Measurements from ENCODE around the gene ZAR1L. TPM values are rescaled to one million over a fixed set of nuclear protein-coding genes. Genes with fewer than 3 reads are reported as not detected.

ZAR1L gene
- total and polyA plus RNA-seq, 8 donors, result not detected

DNA sequence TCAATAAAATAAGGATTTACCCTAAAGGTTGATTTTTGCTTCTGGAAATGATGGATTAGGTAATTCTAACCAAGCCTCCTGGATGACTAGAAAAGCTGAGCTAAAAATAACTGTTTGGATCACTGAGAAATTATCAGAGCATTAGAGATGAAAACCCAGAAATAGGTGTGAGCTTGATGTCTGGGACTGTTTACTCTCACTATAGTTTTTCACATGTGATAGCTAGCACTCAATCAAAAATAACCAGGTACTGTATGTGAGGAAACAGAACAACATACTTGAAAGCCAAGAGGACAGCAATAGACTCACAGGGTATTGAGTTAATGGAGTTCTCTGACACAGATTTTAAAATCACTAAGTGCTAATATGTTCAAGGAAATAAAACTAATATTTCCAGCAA is 9.5 kb downstream of the ZAR1L start:
- H3K27ac ChIP-seq, result no peak overlapping the region
- H3K9me3 ChIP-seq, result no peaks in the 10 kb centered on the region
- DNase-seq (no peak), FAIRE-seq (no peak), ATAC-seq (no peak)
- H3K27me3 ChIP-seq, result no peaks in the 10 kb centered on the region
- H3K4me1 ChIP-seq, result peaks cover 0 to 5% (median 0%) of the 10 kb centered on the region in 3 donors
- TF ChIP-seq, protein P1, sequence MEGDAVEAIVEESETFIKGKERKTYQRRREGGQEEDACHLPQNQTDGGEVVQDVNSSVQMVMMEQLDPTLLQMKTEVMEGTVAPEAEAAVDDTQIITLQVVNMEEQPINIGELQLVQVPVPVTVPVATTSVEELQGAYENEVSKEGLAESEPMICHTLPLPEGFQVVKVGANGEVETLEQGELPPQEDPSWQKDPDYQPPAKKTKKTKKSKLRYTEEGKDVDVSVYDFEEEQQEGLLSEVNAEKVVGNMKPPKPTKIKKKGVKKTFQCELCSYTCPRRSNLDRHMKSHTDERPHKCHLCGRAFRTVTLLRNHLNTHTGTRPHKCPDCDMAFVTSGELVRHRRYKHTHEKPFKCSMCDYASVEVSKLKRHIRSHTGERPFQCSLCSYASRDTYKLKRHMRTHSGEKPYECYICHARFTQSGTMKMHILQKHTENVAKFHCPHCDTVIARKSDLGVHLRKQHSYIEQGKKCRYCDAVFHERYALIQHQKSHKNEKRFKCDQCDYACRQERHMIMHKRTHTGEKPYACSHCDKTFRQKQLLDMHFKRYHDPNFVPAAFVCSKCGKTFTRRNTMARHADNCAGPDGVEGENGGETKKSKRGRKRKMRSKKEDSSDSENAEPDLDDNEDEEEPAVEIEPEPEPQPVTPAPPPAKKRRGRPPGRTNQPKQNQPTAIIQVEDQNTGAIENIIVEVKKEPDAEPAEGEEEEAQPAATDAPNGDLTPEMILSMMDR (IDR thresholded peaks at IDR 0.05), result no peak
- intact Hi-C loops (cut with DNase I), result loop anchor here in 1 of 3 donors (10.0 kb wide), 2 partner anchors 291 to 391 kb away; no protein-coding TSS in a partner anchor
- H3K36me3 ChIP-seq, result no peaks in the 10 kb centered on the region
- H3K4me3 ChIP-seq, result no peak overlapping the region

- Histone ChIP-seq H3K36me3 (no peaks in the 10 kb centered on the region), H3K27ac (no peak overlapping the region), H3K9me3 (no peaks in the 10 kb centered on the region), H3K4me1 (no peaks in the 10 kb centered on the region), H3K27me3 (no peaks in the 10 kb centered on the region), H3K4me3 (no peak overlapping the region)
- 64 to 77% methylated on average over 2 of the region's 2 CpGs for whole genome bisulfite sequencing, 2 donors
- FAIRE-seq (no peak), DNase-seq (no peak), ATAC-seq (no peak)
- intact Hi-C loops (cut with DNase I), result loop anchor here in 1 of 3 donors (10.0 kb wide), 2 partner anchors 288 to 388 kb away; no protein-coding TSS in a partner anchor
- TF ChIP-seq, protein P1 (IDR thresholded peaks at IDR 0.05), result no peak
Observed at GRCh38 chr13:32302461-32302860, 12.7 kb downstream of the ZAR1L start.

DNA sequence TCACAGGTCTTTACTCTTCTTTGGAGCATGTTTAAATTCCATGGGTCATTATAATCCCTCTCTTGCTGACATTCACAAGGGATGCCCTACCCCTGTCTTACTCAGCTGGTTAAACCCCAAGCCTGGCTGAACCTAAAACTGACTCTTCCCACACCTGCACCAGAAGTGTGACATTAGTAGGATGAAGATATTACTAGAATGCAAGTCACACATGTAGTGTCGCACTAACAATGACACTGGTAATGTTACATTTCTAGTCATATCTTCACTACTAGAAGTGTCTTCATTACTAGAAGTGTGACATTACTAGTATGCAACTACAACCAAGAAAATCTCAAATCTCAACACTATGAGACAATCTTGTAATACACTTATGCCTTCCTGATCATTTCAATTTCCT is 14.2 kb downstream of the ZAR1L start:
- intact Hi-C loops (cut with DNase I), result loop anchor here in 1 of 3 donors (10.0 kb wide), 2 partner anchors 286 to 386 kb away; no protein-coding TSS in a partner anchor
- WGBS, 2 donors, result 90 to 93% methylated on average over 1 of the region's 1 CpG
- no peak for FAIRE-seq
- Histone ChIP-seq H3K4me3 (no peak overlapping the region), H3K27ac (no peak overlapping the region), H3K27me3 (no peaks in the 10 kb centered on the region), H3K4me1 (no peaks in the 10 kb centered on the region), H3K9me3 (no peaks in the 10 kb centered on the region), H3K36me3 (peaks cover 0 to 1% (median 0%) of the 10 kb centered on the region in 3 donors)
- no peak for ATAC-seq
- no peak for DNase-seq
- TF ChIP-seq, protein P1 (IDR thresholded peaks at IDR 0.05), result no peak

GRCh38 chr13:32300406-32300805 is 14.8 kb downstream of the ZAR1L start:
- Histone ChIP-seq H3K36me3 (peaks cover 0 to 6% (median 0%) of the 10 kb centered on the region in 3 donors), H3K27me3 (no peaks in the 10 kb centered on the region), H3K9me3 (no peaks in the 10 kb centered on the region), H3K27ac (no peak overlapping the region), H3K4me1 (no peaks in the 10 kb centered on the region), H3K4me3 (no peak overlapping the region)
- FAIRE-seq (no peak), ATAC-seq (no peak), DNase-seq (no peak)
- TF ChIP-seq, protein P1 (IDR thresholded peaks at IDR 0.05), result no peak
- WGBS, 2 donors, result 69 to 75% methylated on average over 8 of the region's 8 CpGs
- intact Hi-C loops (cut with DNase I), result loop anchor here in 1 of 3 donors (10.0 kb wide), 2 partner anchors 286 to 386 kb away; no protein-coding TSS in a partner anchor

DNA sequence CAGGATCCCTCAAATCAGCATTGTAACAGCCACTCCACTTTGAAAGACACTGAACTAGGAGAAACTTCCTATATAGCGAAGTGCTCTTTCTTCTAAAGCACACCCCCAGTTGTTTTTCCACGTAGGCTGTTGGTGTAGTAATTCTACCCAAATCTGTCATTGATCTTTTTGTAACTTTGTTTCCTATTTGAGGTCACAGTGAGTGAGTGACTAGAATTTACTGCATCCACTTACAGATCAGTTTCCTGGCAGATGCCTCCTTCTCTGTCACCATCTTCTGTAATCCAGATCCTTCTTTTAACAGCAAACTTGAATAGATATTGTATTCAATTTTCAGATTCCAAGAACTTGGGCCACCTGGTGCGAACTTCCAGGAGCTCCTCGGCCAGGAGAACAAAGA is 15.3 kb downstream of the ZAR1L start:
- peaks cover 0 to 11% (median 3%) of the 10 kb centered on the region in 3 donors for H3K36me3 ChIP-seq
- TF ChIP-seq, protein P1 (IDR thresholded peaks at IDR 0.05), result no peak
- H3K9me3 ChIP-seq, result no peaks in the 10 kb centered on the region
- no peak for ATAC-seq
- WGBS, 2 donors, result 74% methylated on average over 4 of the region's 4 CpGs
- intact Hi-C loops (cut with DNase I), result loop anchor here in 1 of 3 donors (10.0 kb wide), 2 partner anchors 285 to 385 kb away; no protein-coding TSS in a partner anchor
- H3K27me3 ChIP-seq, result no peaks in the 10 kb centered on the region
- DNase-seq, result no peak
- no peaks in the 10 kb centered on the region for H3K4me1 ChIP-seq
- H3K4me3 ChIP-seq, result no peak overlapping the region
- FAIRE-seq, result no peak
- H3K27ac ChIP-seq, result no peak overlapping the region
